Kidney (tissue), 14 donors: ENCODE results near the gene MAP10. TPM values are rescaled to one million over a fixed set of nuclear protein-coding genes. Genes with fewer than 3 reads are reported as not detected.

Experiments used
- DNase-seq, 5 donors: peaks; one replicate each; pipeline ENCODE4 v3.0.0-alpha.2; 2013 to 2020
- FAIRE-seq: peaks from 2 replicates; lab custom pipeline; 2012; peaks lifted over from hg19 to GRCh38; lab: Jason Lieb, UNC
- H3K27ac ChIP-seq, 2 donors: one replicate each; pipeline ENCODE4 v1.7.0; 2013; ENCODE audit warnings: low read depth in 2 of 2, low read length in 2 of 2, inconsistent platforms in 1 of 2
- H3K27me3 ChIP-seq: one replicate; pipeline ENCODE4 v1.7.1; 2013; ENCODE audit warnings: low read length, inconsistent platforms; ENCODE audit not compliant: control insufficient read depth, insufficient read depth
- H3K36me3 ChIP-seq, 3 donors: one replicate each; pipeline versions ENCODE4 v1.7.0 to v1.7.1; 2013; ENCODE audit warnings: low read length in 3 of 3, control low read depth in 1 of 3, inconsistent platforms in 1 of 3; ENCODE audit not compliant: insufficient read depth in 3 of 3, control insufficient read depth in 2 of 3
- H3K4me1 ChIP-seq, 3 donors: one replicate each; pipeline versions ENCODE4 v1.7.0 to v1.7.1; 2013; ENCODE audit warnings: low read length in 3 of 3, inconsistent platforms in 1 of 3, low read depth in 1 of 3; ENCODE audit not compliant: control insufficient read depth in 2 of 3, insufficient read depth in 2 of 3
- H3K4me3 ChIP-seq, 3 donors: one replicate each; pipeline versions ENCODE4 v1.7.0 to v1.8.1; 2013; ENCODE audit warnings: low read length in 3 of 3, control low read depth in 1 of 3, inconsistent platforms in 1 of 3
- H3K9ac ChIP-seq, 3 donors: one replicate each; pipeline versions ENCODE4 v1.7.0 to v1.7.1; 2013; ENCODE audit warnings: low read length in 3 of 3, control low read depth in 1 of 3, inconsistent platforms in 1 of 3
- H3K9me3 ChIP-seq, 3 donors: one replicate each; pipeline versions ENCODE4 v1.7.0 to v1.7.1; 2013; ENCODE audit warnings: low read length in 3 of 3, control low read depth in 1 of 3, inconsistent platforms in 1 of 3; ENCODE audit not compliant: control insufficient read depth in 2 of 3, insufficient read depth in 1 of 3
- intact Hi-C: fragments of 100-400 bp; cut with DNase I; formaldehyde crosslinking; loops from one replicate; pipeline ENCODE4 v1.11.1; 2022
- polyA plus RNA-seq: library from polyadenylated mRNA; stranded (reverse); fragments of 350-450 nt; fragmentation: Illumina TruSeq; extraction: RNeasy Lipid Tissue Mini Kit (QIAGEN cat#74804); gene quantifications from one replicate; pipeline ENCODE4 v1.2.3, GENCODE V29; 2014; ENCODE audit warnings: low read depth, low replicate concordance; ENCODE audit not compliant: insufficient read depth
- total RNA-seq: library from RNA; stranded (reverse); fragmentation: NEBNext Ultra II Directional; extraction: Animal tissue kit (Norgen Biotek cat#: 25700); gene quantifications from one replicate; pipeline ENCODE4 v1.2.1, GENCODE V29; 2021
- TF ChIP-seq, protein P1 (sequence below): IDR thresholded peaks from 3 replicates; pipeline ENCODE4 v1.5.1; 2012; ENCODE audit warnings: mild to moderate bottlenecking, moderate library complexity, borderline replicate concordance; ENCODE audit not compliant: insufficient read depth; ENCODE audit errors: extremely low read depth
- donor health status: control.
- donor health status: control.
- donor health status: control.
- donor health status: control.
- donor health status: control.
- donor health status: DM: yes; HTN: yes; CAD: no.
- donor health status: Normal renal cell carcinoma (clear cell type).

MAP10 gene
- total and polyA plus RNA-seq, 2 donors from 2014 or later: 1.1 to 3.8 TPM

DNA sequence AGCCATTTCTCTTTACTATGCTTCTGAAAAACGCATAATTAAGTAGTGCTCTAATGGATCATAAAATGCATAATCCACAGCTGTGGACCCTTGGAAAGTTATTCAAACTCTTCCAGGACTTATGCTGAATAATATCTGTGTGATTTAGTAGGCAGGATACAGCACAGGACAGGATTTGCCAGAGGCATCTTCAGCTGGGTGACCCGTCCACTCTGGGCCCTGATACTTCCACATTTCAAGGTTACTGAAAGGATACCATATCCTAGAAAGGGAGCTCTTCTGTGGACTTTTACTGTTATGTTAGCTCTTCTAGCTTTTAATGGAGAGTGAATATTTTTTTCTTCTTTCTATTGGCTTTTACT, 49.6 kb downstream of the MAP10 start:
- no peak overlapping the region for H3K27ac ChIP-seq
- H3K27me3 ChIP-seq: no peaks in the 10 kb centered on the region
- no peak overlapping the region for H3K9ac ChIP-seq
- FAIRE-seq (no peak), DNase-seq (peak in 1 of 5 donors; percentile 46)
- H3K4me1 ChIP-seq: no peaks in the 10 kb centered on the region
- intact Hi-C loops: no loop called here
- H3K9me3 ChIP-seq: no peaks in the 10 kb centered on the region
- H3K4me3 ChIP-seq: no peak overlapping the region
- TF ChIP-seq, protein P1, sequence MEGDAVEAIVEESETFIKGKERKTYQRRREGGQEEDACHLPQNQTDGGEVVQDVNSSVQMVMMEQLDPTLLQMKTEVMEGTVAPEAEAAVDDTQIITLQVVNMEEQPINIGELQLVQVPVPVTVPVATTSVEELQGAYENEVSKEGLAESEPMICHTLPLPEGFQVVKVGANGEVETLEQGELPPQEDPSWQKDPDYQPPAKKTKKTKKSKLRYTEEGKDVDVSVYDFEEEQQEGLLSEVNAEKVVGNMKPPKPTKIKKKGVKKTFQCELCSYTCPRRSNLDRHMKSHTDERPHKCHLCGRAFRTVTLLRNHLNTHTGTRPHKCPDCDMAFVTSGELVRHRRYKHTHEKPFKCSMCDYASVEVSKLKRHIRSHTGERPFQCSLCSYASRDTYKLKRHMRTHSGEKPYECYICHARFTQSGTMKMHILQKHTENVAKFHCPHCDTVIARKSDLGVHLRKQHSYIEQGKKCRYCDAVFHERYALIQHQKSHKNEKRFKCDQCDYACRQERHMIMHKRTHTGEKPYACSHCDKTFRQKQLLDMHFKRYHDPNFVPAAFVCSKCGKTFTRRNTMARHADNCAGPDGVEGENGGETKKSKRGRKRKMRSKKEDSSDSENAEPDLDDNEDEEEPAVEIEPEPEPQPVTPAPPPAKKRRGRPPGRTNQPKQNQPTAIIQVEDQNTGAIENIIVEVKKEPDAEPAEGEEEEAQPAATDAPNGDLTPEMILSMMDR: no peak
- H3K36me3 ChIP-seq: no peaks in the 10 kb centered on the region

DNA sequence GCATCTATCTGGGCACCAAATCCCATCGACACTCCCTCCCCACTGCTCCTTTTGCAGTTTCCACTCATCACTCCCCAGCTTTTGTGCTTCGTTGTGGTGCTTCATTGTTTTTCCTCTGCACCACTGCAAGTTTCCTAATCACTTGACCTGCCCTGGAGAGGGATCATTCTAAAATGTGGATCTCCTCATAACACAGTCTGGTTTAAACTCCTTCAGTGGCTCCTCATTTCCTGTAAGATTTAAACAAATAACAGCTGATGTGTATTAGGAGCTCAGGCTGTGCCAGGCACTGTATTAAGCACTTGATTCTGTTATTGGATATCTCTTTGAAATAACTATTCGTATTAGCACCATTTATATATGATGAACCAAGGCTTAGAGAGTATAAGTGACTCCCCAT, 51.3 kb downstream of the MAP10 start:
- H3K4me3 ChIP-seq: no peak overlapping the region
- intact Hi-C loops: no loop called here
- H3K9me3 ChIP-seq: no peaks in the 10 kb centered on the region
- no peaks in the 10 kb centered on the region for H3K27me3 ChIP-seq
- no peak overlapping the region for H3K27ac ChIP-seq
- FAIRE-seq (no peak), DNase-seq (no peak)
- no peak overlapping the region for H3K9ac ChIP-seq
- H3K36me3 ChIP-seq: no peaks in the 10 kb centered on the region
- TF ChIP-seq, protein P1: no peak
- no peaks in the 10 kb centered on the region for H3K4me1 ChIP-seq

Other genes with a start within 250 kb of the MAP10 start
- 20.2 TPM for gene SIPA1L2, start 175.3 kb upstream of the MAP10 start, total RNA-seq
- gene SIPA1L2, start 175.3 kb upstream of the MAP10 start, polyA plus RNA-seq: 4.0 TPM
- gene NTPCR, start 145.2 kb downstream of the MAP10 start, total RNA-seq: 40.2 TPM
- gene NTPCR, start 145.2 kb downstream of the MAP10 start, polyA plus RNA-seq: 95.7 TPM